GM19372 (cell line): ENCODE data around the gene ADIG.

Experiments
- ATAC-seq: cut with Tn5 transposase; IDR thresholded peaks from one replicate; pipeline ENCODE4 v1.9.1; 2021; ENCODE audit warnings: mild to moderate bottlenecking, low read depth, moderate library complexity; ENCODE audit not compliant: unreplicated experiment

Gene ADIG

GRCh38 chr20:38600057-38600456 is 19.1 kb downstream of the ADIG start:
- no peak for ATAC-seq

GRCh38 chr20:38601216-38602184 is 20.5 kb downstream of the ADIG start, which contains the start of gene ARHGAP40:
Gene ARHGAP40 (plus strand): TSS chr20:38601809.
- peak; percentile 75 for ATAC-seq

DNA sequence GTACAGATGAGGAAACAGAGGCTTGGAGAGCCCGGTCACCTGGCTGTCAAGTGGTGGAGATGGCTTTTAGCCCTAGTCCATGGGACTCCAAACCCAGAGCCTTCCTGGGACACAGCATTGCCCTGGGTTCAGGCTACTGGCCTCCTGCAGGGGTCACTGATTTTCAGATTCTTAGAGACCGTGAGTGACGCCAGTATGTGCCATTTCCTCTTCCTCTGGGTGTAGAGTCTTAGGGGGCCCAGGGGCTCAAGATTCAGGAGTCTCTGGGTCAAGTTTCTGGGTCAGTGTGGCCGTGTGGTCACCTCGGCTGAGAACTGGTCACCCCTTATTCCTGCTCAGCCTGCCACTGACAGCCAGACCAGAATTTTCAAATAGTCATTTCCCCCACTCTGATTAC is 21.2 kb downstream of the ADIG start:
- ATAC-seq: no peak

GRCh38 chr20:38603286-38603685 is 22.3 kb downstream of the ADIG start:
- no peak for ATAC-seq

- no peak for ATAC-seq
Measured at GRCh38 chr20:38604873-38605303, 23.9 kb downstream of the ADIG start.

- no peak for ATAC-seq
Measured at GRCh38 chr20:38607351-38607750, 26.4 kb downstream of the ADIG start.

DNA sequence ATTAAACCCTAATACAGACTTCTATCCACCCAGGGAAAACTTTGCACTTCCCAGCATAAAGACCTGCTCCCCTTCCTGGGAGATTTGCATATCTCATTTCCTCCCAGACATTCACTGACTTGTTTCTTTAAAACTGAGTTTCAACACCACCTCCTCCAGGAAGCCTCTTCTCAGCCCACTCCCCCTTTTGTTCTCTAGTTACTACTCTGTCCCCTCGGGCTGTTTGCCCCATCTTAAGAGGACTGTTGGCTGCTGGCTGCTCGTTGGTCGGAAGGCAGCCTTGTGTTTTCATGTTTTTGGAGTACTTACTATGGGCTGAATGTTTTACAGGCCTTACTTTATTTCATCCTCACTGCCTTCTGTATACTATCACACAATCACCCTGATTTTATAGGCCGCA is 27.2 kb downstream of the ADIG start:
- ATAC-seq: no peak

GRCh38 chr20:38609815-38610214 is 28.8 kb downstream of the ADIG start:
- ATAC-seq: no peak

DNA sequence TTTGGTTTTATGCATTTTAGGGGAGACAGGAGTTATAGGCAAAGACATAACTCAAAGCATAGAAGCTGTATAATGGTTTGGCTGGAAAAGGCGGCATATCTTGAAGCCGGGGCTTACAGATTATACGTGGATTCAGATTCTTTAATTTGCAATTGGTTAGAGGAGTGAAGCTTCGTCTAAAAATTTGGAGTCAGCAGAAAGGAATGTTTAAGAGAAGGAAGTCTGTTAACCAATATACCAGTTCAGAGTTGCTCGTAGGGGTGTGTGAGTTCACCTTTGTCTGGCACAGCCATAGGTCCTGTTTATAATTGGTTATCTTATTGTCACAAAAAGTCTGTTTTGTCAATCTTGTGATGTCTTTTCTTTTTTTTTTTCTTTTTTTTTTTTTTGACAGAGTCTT is 29.5 kb downstream of the ADIG start:
- ATAC-seq: no peak

DNA sequence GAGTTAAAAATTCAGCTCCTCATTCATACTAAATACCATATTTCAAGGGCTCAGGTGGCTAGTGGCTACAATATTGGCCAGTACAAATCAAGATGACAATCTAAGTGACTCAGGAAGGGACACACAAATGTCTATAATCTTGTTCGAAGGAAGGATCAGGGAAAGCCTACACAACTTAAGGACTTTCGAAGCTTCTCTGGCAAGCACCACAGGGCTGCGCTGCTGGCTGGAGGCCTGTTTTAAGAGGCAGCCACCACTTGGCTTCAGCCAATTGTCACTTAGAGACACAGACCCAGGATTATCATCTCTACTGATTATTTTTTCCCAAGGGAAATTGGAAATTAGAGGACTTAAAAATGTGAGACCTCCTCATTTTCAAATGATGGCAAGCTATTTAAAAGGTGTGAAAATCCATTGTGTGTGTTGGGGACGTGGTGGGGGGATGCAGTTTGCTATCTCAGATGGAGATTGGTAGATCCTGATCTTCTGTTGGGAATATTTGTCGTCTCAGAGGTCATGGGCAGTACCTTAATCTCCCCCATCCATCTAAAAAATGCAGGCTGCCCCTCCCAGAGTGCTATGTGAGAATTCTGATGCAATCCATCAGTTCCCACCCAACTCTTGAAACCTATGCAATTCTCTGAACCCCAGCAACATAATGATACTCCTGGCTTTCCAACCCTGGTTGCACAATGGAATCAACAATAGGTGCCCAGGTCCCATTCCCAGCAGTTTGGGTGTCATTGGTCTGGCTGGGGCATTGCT is 31.9 kb downstream of the ADIG start:
- ATAC-seq: no peak

- ATAC-seq: no peak
Measured at GRCh38 chr20:38615283-38615682, 34.3 kb downstream of the ADIG start.

DNA sequence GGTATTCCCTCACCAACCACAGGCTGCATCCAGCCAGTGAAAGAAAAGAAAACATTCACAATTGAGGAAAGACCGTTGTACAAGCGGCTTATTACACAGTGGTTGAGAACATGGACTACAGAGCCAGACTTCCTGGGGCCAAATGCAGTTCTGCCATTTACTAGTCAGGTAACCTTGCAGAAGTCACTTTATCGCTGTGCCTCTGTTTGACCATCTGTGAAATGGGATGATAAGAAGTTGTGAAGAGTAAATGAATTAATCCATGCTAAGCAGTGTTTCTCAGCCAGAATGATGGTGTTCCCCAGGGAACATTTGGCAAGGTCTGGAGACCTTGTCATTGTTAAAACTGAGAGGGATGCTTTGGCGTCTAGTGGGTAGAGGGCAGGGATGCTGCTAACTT is 35.5 kb downstream of the ADIG start:
- ATAC-seq: no peak

GRCh38 chr20:38617011-38617829 is 36.2 kb downstream of the ADIG start:
- ATAC-seq: no peak

GRCh38 chr20:38617830-38618196 is 36.8 kb downstream of the ADIG start:
- no peak for ATAC-seq

DNA sequence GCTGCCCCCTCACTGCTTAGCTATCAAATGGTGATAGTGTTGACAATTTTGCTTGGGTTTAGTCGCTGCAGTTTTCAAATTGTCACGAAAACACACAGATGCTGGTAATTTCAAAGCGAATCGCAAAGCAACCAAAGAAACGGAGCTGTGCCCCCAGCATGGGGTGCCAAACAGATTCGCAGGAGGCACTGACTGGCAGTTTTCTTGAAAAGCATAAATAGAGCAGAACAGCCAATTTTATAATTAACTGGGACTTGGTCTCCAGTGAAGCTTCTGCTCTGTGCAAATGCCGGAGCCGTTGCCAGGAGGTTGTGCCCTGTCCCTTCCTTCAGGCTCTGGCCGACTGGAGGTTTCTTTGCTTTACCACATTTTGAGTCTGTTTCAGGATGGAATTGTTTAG is 39.4 kb downstream of the ADIG start:
- ATAC-seq: no peak

- ATAC-seq: no peak
Measured at GRCh38 chr20:38623061-38623460, 42.1 kb downstream of the ADIG start.

DNA sequence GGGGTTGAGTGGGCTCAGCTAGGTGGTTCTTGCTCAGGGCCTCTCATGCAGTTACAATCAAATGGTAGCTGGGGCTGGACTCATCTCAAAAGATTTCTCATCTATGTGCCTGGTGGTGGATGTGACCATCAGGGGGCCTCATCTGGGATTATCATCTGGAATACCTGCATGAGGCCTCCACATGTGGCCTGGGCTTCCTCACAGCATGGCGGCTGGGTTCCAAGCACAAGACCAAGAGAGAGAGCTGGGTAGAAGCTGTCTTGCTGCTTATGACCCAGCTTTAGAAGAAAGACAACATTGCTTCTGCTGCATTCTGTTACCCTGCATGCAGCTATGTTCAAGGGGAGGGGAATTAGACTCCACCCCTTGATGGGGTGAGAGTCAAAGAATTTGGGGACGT is 43.1 kb downstream of the ADIG start:
- no peak for ATAC-seq

- ATAC-seq: no peak
Measured at GRCh38 chr20:38625896-38626295, 44.9 kb downstream of the ADIG start.

DNA sequence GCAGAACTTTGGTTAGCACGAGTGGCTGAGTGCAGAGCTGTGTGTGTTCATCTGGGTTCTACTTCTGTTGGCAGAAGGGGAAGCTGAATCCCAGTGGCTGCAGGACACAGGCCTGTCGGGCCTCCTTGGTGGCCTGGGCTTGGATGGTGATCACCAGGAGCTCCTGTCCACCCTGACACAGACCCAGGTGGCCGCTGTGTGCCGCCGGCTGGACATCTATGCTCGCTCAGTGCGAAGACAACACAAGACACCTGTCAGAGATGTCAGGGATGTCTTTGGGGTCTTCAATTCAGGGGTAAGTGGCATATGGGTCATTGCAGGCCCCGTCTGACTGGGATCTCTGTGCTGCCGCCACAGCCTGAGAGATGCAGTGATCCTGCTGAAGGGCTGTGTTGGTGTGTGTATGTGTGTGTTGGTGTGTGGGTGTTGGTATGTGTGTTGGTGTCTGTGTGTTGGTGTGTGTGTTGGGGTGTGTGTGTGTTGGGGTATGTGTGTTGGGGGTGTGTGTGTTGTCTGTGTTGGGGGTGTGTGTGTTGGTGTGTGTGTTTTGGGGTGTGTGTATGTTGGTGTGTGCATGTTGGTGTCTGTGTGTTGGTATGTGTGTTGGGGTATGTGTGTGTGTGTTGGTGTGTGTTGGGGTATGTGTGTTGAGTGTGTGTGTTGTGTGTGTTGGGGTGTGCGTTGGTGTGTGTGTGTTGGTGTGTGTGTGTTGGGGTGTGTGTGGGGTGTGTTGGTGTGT is 46.1 kb downstream of the ADIG start:
- ATAC-seq: no peak
